Liver (tissue), 9 donors: ENCODE results near the gene DNAJA4. TPM values are rescaled to one million over a fixed set of nuclear protein-coding genes. Genes with fewer than 3 reads are reported as not detected.

ENCODE experiments used
- DNase-seq: peaks from one replicate; pipeline ENCODE4 v3.0.0-alpha.2; 2017; ENCODE audit warnings: low spot score
- H3K27ac ChIP-seq, 2 donors: one replicate each; pipeline ENCODE4 v1.7.0; 2013; ENCODE audit warnings: inconsistent platforms in 2 of 2, low read length in 2 of 2, control low read depth in 1 of 2, low read depth in 1 of 2, mild to moderate bottlenecking in 1 of 2
- H3K27me3 ChIP-seq, 4 donors: one replicate each; pipeline versions ENCODE4 v1.6.1 to v1.7.0; 2013; ENCODE audit warnings: low read length in 3 of 4, inconsistent platforms in 1 of 4, mild to moderate bottlenecking in 1 of 4, moderate library complexity in 1 of 4; ENCODE audit not compliant: control insufficient read depth in 4 of 4, insufficient read depth in 4 of 4
- H3K36me3 ChIP-seq, 4 donors: one replicate each; pipeline versions ENCODE4 v1.6.1 to v1.7.0; 2013; ENCODE audit warnings: low read length in 3 of 4, mild to moderate bottlenecking in 3 of 4, low read depth in 1 of 4, moderate library complexity in 1 of 4; ENCODE audit not compliant: control insufficient read depth in 4 of 4, insufficient read depth in 3 of 4
- H3K4me1 ChIP-seq, 4 donors: one replicate each; pipeline versions ENCODE4 v1.6.1 to v1.7.0; 2013; ENCODE audit warnings: low read length in 3 of 4, mild to moderate bottlenecking in 3 of 4, moderate library complexity in 1 of 4; ENCODE audit not compliant: control insufficient read depth in 4 of 4, insufficient read depth in 4 of 4
- H3K4me3 ChIP-seq, 3 donors: one replicate each; pipeline versions ENCODE4 v1.6.1 to v1.7.0; 2013; ENCODE audit warnings: low read length in 3 of 3, control low read depth in 1 of 3, low read depth in 1 of 3, mild to moderate bottlenecking in 1 of 3
- H3K9ac ChIP-seq, 2 donors: one replicate each; pipeline ENCODE4 v1.7.0; 2013; ENCODE audit warnings: low read length in 2 of 2, mild to moderate bottlenecking in 2 of 2, moderate library complexity in 2 of 2, control low read depth in 1 of 2, low read depth in 1 of 2
- H3K9me3 ChIP-seq, 4 donors: one replicate each; pipeline versions ENCODE4 v1.6.1 to v1.7.0; 2013; ENCODE audit warnings: low read length in 3 of 4; ENCODE audit not compliant: control insufficient read depth in 4 of 4
- ATF3 ChIP-seq: IDR thresholded peaks from 2 replicates; pipeline ENCODE4 v1.6.1; 2016; ENCODE audit warnings: antibody characterized with exemption
- CTCF ChIP-seq: fragments of 150-350 bp; IDR thresholded peaks from 2 replicates; pipeline ENCODE4 v1.5.1; 2017; ENCODE audit warnings: improper control_type of control experiment, low read depth, low read length; ENCODE audit not compliant: missing input control
- EGR1 ChIP-seq, 2 donors: IDR thresholded peaks; 2 replicates each; pipeline ENCODE4 v1.6.1; 2016 to 2018; ENCODE audit warnings: antibody characterized with exemption in 2 of 2, low read depth in 2 of 2
- FOXA1 ChIP-seq: IDR thresholded peaks from 2 replicates; pipeline ENCODE4 v1.6.1; 2016; ENCODE audit warnings: antibody characterized with exemption
- FOXA2 ChIP-seq: IDR thresholded peaks from 2 replicates; pipeline ENCODE4 v1.6.1; 2016; ENCODE audit warnings: antibody characterized with exemption
- GABPA ChIP-seq, 2 donors: IDR thresholded peaks in 1 of 2; conservative IDR thresholded peaks in 1 of 2; 2 replicates each; pipeline ENCODE4 v1.6.1; 2016; ENCODE audit warnings: antibody characterized with exemption in 2 of 2, mild to moderate bottlenecking in 1 of 2, moderate library complexity in 1 of 2
- HNF4A ChIP-seq, 2 donors: conservative IDR thresholded peaks; 2 replicates each; pipeline ENCODE4 v1.6.1; 2016; ENCODE audit warnings: antibody characterized with exemption in 2 of 2, mild to moderate bottlenecking in 2 of 2
- HNF4G ChIP-seq: IDR thresholded peaks from 2 replicates; pipeline ENCODE4 v1.6.1; 2016; ENCODE audit warnings: antibody characterized with exemption
- JUND ChIP-seq, 2 donors: IDR thresholded peaks; 2 replicates each; pipeline ENCODE4 v1.6.1; 2016; ENCODE audit warnings: antibody characterized with exemption in 2 of 2
- MAX ChIP-seq: IDR thresholded peaks from 2 replicates; pipeline ENCODE4 v1.6.1; 2016; ENCODE audit warnings: antibody characterized with exemption
- NR2F2 ChIP-seq: IDR thresholded peaks from 2 replicates; pipeline ENCODE4 v1.6.1; 2016; ENCODE audit warnings: antibody characterized with exemption
- RAD21 ChIP-seq, 2 donors: IDR thresholded peaks; 2 replicates each; pipeline ENCODE4 v1.6.1; 2016; ENCODE audit warnings: antibody characterized with exemption in 2 of 2, mild to moderate bottlenecking in 2 of 2
- REST ChIP-seq: IDR thresholded peaks from 2 replicates; pipeline ENCODE4 v1.6.1; 2016; ENCODE audit warnings: antibody characterized with exemption, mild to moderate bottlenecking
- RXRA ChIP-seq, 2 donors: IDR thresholded peaks; 2 replicates each; pipeline ENCODE4 v1.6.1; 2017 to 2018; ENCODE audit warnings: antibody characterized with exemption in 2 of 2, mild to moderate bottlenecking in 1 of 2
- SP1 ChIP-seq: IDR thresholded peaks from 2 replicates; pipeline ENCODE4 v1.6.1; 2018; ENCODE audit warnings: antibody characterized with exemption, mild to moderate bottlenecking
- TAF1 ChIP-seq: conservative IDR thresholded peaks from 2 replicates; pipeline ENCODE4 v1.6.1; 2016; ENCODE audit warnings: antibody characterized with exemption, mild to moderate bottlenecking
- YY1 ChIP-seq: IDR thresholded peaks from 2 replicates; pipeline ENCODE4 v1.6.1; 2016; ENCODE audit warnings: antibody characterized with exemption, mild to moderate bottlenecking
- ZBTB33 ChIP-seq: IDR thresholded peaks from 2 replicates; pipeline ENCODE4 v1.6.1; 2016; ENCODE audit warnings: antibody characterized with exemption
- WGBS: extraction: QIAGEN DNeasy Blood & Tissue Kit; methylation state at CpG from one replicate; pipeline ENCODE4 v1.1.7; 2013; 5-methylcytosine and 5-hydroxymethylcytosine counted together
- polyA plus RNA-seq, 2 donors: library from polyadenylated mRNA; stranded (reverse) in 1 of 2; unstranded in 1 of 2; fragments of 200-250 nt in 1 of 2; fragments of >200 nt in 1 of 2; fragmentation: Nextera tagmentation in 1 of 2; extraction: Ambion mirVana in 1 of 2; gene quantifications; one replicate each; pipeline versions ENCODE4 v1.2.1 to v1.2.3, GENCODE V29; 2013 to 2015
- total RNA-seq, 2 donors: library from RNA; depleted of rRNA; stranded (reverse); fragments of >200 nt; gene quantifications; one replicate each; pipeline ENCODE4 v1.2.3, GENCODE V29; 2014
- donor health status: healthy.
- donor health status: healthy.
- donor health status: healthy.
- donor health status: healthy.
- donor health status: healthy.

Gene DNAJA4
- total and polyA plus RNA-seq, 4 donors: 0.93 to 79.0 (median 2.0) TPM

- Histone ChIP-seq H3K4me1 (no peaks in the 10 kb centered on the region), H3K36me3 (no peaks in the 10 kb centered on the region), H3K27me3 (no peaks in the 10 kb centered on the region), H3K27ac (no peak overlapping the region), H3K4me3 (no peak overlapping the region), H3K9me3 (peaks cover 0 to 2% (median 0%) of the 10 kb centered on the region in 4 donors), H3K9ac (no peak overlapping the region)
- WGBS: 92% methylated on average over 17 of the region's 17 CpGs
- no peak for DNase-seq
- TF ChIP-seq NR2F2: no peak
- no peak for TF ChIP-seq HNF4G
- no peak for TF ChIP-seq JUND (IDR thresholded peaks at IDR 0.05)
- TF ChIP-seq ZBTB33: no peak
- no peak for TF ChIP-seq ATF3
- no peak for TF ChIP-seq YY1
- TF ChIP-seq RXRA (IDR thresholded peaks at IDR 0.05): no peak
- no peak for TF ChIP-seq HNF4A (conservative IDR thresholded peaks at IDR 0.05)
- no peak for TF ChIP-seq RAD21 (IDR thresholded peaks at IDR 0.05)
- no peak for TF ChIP-seq EGR1 (IDR thresholded peaks at IDR 0.05; ENCODE audit: low read depth in 2 of 2)
- no peak for TF ChIP-seq MAX
- no peak for TF ChIP-seq TAF1
- no peak for TF ChIP-seq REST
- TF ChIP-seq CTCF: no peak
- no peak for TF ChIP-seq GABPA (IDR thresholded peaks at IDR 0.05 in 1 of 2, conservative IDR thresholded peaks at IDR 0.05 in 1 of 2)
- no peak for TF ChIP-seq FOXA1
- TF ChIP-seq SP1: no peak
- no peak for TF ChIP-seq FOXA2
Measured at GRCh38 chr15:78229431-78230406, 34.6 kb upstream of the DNAJA4 start.
